Stimulated activated CD8-positive, alpha-beta memory T cell treated with anti-CD3 and anti-CD28 coated beads, Interleukin-15, amount 100 ng/mL, for 1 hour (primary cell): ENCODE results near the gene ARL4A.
"Not testable (repeated sequence)": the region's sequence is repeated elsewhere in the genome, so short reads cannot be mapped to it uniquely, and the experiment has no call there.

Source experiments
- DNase-seq: peaks from one replicate; pipeline ENCODE4 v3.0.0-alpha.2; 2020; ENCODE audit warnings: low read depth

Gene ARL4A

GRCh38 chr7:12686891-12687717 lies at the start of gene ARL4A:
ARL4A (plus strand) TSS chr7:12687633; CDS start chr7:12688255, 622 bp downstream.
- DNase-seq = peak; percentile 70

- DNase-seq = no peak
Observed at GRCh38 chr7:12637819-12638592, 49.4 kb upstream of the ARL4A start.

GRCh38 chr7:12638851-12639456 lies 48.5 kb upstream of the ARL4A start:
- DNase-seq = no peak

- no peak for DNase-seq
Observed at GRCh38 chr7:12640299-12641096, 46.9 kb upstream of the ARL4A start.

GRCh38 chr7:12641196-12641595 lies 46.2 kb upstream of the ARL4A start:
- DNase-seq = no peak

- DNase-seq = no peak
Observed at GRCh38 chr7:12642508-12642907, 44.9 kb upstream of the ARL4A start.

- no peak for DNase-seq
Observed at GRCh38 chr7:12643001-12643643, 44.3 kb upstream of the ARL4A start.

- DNase-seq = no peak
Observed at GRCh38 chr7:12643644-12644043, 43.8 kb upstream of the ARL4A start.

- not testable (repeated sequence) for DNase-seq
Observed at GRCh38 chr7:12645212-12645611, 42.2 kb upstream of the ARL4A start.

- DNase-seq = no peak
Observed at GRCh38 chr7:12646139-12646538, 41.3 kb upstream of the ARL4A start.

- no peak for DNase-seq
Observed at GRCh38 chr7:12647364-12648219, 39.8 kb upstream of the ARL4A start.

- no peak for DNase-seq
Observed at GRCh38 chr7:12648704-12649261, 38.6 kb upstream of the ARL4A start.

- DNase-seq = no peak
Observed at GRCh38 chr7:12649348-12649747, 38.1 kb upstream of the ARL4A start.

- no peak for DNase-seq
Observed at GRCh38 chr7:12650080-12650479, 37.4 kb upstream of the ARL4A start.

- no peak for DNase-seq
Observed at GRCh38 chr7:12653110-12653509, 34.3 kb upstream of the ARL4A start.

GRCh38 chr7:12653518-12653917 lies 33.9 kb upstream of the ARL4A start:
- DNase-seq = no peak

GRCh38 chr7:12655161-12655560 lies 32.3 kb upstream of the ARL4A start:
- no peak for DNase-seq

GRCh38 chr7:12660423-12660822 lies 27.0 kb upstream of the ARL4A start:
- not testable (repeated sequence) for DNase-seq

GRCh38 chr7:12660986-12661385 lies 26.4 kb upstream of the ARL4A start:
- not testable (repeated sequence) for DNase-seq

GRCh38 chr7:12661581-12661980 lies 25.9 kb upstream of the ARL4A start:
- no peak for DNase-seq
